GM12874 (cell line): ENCODE data around the gene TMEM165.

Experiments used
- CTCF ChIP-seq: IDR thresholded peaks from 2 replicates; pipeline ENCODE4 v1.5.1; 2011; ENCODE audit warnings: low read depth, mild to moderate bottlenecking, control low read depth, low read length, moderate library complexity; ENCODE audit not compliant: insufficient read depth

Gene TMEM165

GRCh38 chr4:55376698-55377097 lies 19.1 kb upstream of the TMEM165 start:
- TF ChIP-seq CTCF: no peak

- TF ChIP-seq CTCF: no peak
Observed at GRCh38 chr4:55378617-55379467, 16.9 kb upstream of the TMEM165 start.

GRCh38 chr4:55380576-55380975 lies 15.2 kb upstream of the TMEM165 start:
- TF ChIP-seq CTCF: no peak

- TF ChIP-seq CTCF: no peak
Observed at GRCh38 chr4:55381502-55381901, 14.3 kb upstream of the TMEM165 start.

GRCh38 chr4:55382488-55383003 lies 13.2 kb upstream of the TMEM165 start:
- no peak for TF ChIP-seq CTCF

GRCh38 chr4:55385201-55385649 lies 10.5 kb upstream of the TMEM165 start:
- TF ChIP-seq CTCF: no peak

GRCh38 chr4:55386073-55386472 lies 9.7 kb upstream of the TMEM165 start:
- TF ChIP-seq CTCF: no peak
